NCI-H2196 (cell line): ENCODE measurements around the gene SPTBN5.
A peak's percentile ranks its signal among the peaks of the same experiment; 100 is the strongest.

Experiments used
- DNase-seq: peaks from one replicate; lab custom pipeline; 2025; ENCODE audit not compliant: unreplicated experiment; lab: John Stamatoyannopoulos, UW

SPTBN5 gene

DNA sequence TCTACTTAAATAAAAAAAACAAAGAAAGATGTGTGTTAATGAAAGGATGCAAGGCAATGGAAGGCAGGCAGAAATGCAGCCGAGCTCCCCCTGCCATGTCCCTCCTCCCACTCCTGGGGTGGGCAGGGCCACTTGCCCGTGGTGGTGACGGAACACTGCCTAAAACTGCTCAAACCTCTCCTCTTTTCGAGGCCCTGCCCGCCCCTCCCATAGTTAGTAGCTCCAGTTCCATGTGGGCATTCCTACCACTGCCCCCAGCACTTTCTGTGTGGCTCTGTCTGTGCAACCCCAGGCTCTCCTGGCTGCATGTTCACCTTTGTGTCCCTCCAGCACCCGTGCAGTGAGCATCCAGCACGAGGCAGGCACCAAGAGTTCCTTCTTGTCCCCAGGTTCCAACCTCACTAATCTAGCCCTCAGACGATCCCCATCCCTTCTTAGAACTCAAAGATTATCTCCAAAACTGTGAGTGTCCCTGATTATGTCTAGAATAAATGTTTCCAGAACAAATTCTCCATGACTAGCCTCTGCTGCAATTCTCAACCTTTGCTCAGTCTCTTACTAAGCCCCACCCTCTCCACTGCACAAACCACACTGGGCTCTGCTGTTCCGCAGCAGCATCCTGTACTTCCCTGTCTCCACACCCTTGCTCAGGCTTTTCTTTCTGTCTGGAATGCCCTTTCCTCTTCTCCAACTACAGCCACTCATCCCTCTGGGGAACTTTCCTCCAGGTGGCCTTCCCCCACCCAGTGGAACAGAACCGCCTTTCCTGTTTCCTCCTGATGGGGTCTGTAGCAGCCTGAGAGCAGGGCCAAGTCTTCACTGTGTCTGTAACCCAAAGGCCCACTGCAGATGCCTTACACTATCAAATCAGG lies 32.6 kb upstream of the SPTBN5 start:
- DNase-seq, result no peak

DNA sequence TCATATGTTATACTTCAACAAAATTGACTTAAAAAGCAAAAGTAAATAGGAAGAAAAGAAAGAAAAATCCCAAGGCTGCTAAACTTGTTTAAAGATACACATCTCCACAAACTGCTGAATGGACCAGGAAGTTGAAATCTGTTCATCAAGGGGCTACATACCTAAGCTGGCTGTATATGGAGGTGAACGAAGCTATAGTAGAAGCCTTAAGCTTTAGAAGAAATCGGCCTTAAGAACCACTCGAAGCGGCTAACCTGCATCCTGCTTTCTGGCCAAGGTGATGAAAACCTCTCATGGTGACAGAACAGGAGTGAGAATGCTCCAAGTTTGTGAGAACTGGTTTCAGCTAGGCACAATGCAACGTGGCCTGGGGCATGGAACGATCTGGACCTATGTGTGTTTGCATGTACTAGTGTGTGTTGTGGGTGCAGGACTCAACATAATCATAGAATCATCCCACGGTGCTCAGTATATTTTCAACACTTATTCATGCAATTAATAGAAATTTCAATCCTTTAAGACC lies 31.3 kb upstream of the SPTBN5 start:
- DNase-seq, result no peak

GRCh38 chr15:41923401-41923997 lies 29.6 kb upstream of the SPTBN5 start:
- DNase-seq, result no peak

GRCh38 chr15:41922353-41922752 lies 28.5 kb upstream of the SPTBN5 start:
- DNase-seq, result no peak

- no peak for DNase-seq
Measured at GRCh38 chr15:41921639-41922038, 27.8 kb upstream of the SPTBN5 start.

GRCh38 chr15:41921167-41921566 lies 27.3 kb upstream of the SPTBN5 start:
- DNase-seq, result no peak

- peak; percentile 16 for DNase-seq
Measured at GRCh38 chr15:41919954-41920538, 26.2 kb upstream of the SPTBN5 start.

GRCh38 chr15:41919201-41919820 lies 25.5 kb upstream of the SPTBN5 start:
- no peak for DNase-seq

DNA sequence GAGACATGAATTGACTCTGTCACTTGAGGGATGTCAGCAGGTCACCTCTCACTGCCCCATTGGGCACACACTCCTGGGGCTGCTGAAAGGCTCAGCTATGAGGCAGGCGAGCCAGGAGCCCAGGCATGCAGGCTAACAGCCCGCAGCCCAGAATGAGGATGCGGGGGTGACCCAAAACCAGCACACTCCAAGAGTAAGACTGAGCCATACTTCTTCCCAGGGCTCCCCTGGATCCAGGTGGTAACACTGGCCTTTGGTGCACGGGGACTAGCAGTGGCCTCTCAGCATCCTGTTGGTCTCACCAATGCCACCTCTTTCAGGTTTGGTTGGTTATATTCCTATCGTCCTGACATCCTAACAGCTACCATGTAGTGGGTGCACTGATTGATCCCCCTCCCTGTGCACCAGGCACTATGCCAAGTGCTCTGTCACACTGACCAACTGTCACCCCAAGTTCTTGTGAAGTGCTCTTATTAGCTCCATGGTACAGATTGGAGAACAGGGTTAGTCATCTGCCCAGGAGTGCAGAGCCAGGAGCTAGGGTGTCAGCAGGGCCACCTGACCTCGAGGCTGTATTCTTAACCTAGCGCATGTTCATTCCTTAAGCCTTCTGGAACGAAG lies 24.8 kb upstream of the SPTBN5 start:
- DNase-seq, result no peak

- no peak for DNase-seq
Measured at GRCh38 chr15:41917767-41918430, 24.0 kb upstream of the SPTBN5 start.

DNA sequence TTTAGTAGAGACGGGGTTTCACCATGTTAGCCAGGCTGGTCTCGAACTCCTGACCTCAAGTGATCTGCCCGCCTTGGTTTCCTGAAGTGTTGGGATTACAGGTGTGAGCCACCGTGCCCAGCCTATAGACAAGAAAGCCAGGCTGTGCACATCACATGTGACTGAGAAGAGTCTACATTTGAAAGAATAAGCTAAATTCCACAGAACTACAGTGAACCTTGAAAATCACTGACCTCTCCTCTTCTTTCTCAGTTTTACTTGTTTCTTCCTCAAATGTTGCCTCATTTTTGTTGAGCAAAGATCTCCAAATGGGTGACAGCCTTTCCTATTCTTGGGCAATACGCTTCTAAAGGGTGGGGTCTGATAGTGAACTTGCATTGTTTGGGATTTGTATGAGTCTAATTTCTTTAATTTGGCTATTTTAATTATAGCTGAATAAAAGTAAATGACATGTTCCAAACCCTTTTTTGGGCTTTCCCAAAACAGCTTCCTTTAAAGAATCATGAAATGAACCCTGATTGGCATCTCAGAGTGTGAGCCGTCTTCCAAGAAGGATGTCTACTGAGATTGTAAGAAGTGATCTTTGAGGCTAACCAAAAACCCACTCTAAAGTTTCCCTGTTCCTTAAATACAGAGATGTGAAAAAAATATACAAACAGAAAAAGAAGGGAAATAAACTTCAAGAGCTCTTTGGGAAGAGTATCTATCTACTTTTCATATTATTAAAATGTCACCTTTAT lies 21.6 kb upstream of the SPTBN5 start:
- no peak for DNase-seq

GRCh38 chr15:41914411-41914810 lies 20.6 kb upstream of the SPTBN5 start:
- no peak for DNase-seq

GRCh38 chr15:41913256-41913655 lies 19.4 kb upstream of the SPTBN5 start:
- no peak for DNase-seq

GRCh38 chr15:41911691-41912345 lies 18.0 kb upstream of the SPTBN5 start:
- peak; percentile 64 for DNase-seq

DNA sequence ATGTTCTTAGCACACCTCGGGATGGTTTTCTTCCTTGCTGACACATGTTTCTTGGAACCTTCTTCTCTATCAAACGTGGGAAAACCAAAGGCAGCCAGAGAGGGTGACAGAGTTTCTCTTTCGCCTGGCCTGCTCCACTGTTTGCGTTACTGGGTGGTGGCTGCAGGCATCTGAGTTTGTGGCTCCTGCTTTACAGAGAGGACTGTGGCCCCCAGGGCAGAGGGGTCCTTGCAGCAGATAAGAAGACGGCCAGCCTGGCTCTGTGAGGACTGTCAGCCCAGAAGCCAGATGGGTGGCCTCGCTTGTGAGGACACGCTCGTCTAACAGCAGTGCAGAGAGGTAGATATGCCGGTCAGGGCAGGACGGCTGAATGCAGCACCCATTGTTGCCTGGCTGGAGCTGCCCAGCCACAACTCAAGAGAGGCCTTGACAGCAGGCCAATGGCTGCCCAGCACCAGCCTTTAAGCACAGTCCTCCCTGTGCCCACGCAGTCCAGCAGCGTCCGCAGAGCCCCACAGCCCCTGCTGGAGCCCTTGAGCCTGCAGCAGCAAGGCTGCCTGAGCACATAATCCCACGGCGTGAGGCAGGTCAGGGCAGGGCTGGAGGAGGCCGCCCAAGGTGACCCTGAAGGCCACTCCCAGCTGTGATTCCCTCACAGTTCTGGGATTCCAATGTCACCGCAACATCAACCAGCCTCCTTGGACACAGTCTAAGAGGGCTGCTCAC lies 15.0 kb upstream of the SPTBN5 start:
- no peak for DNase-seq

GRCh38 chr15:41907141-41907540 lies 13.3 kb upstream of the SPTBN5 start:
- no peak for DNase-seq

DNA sequence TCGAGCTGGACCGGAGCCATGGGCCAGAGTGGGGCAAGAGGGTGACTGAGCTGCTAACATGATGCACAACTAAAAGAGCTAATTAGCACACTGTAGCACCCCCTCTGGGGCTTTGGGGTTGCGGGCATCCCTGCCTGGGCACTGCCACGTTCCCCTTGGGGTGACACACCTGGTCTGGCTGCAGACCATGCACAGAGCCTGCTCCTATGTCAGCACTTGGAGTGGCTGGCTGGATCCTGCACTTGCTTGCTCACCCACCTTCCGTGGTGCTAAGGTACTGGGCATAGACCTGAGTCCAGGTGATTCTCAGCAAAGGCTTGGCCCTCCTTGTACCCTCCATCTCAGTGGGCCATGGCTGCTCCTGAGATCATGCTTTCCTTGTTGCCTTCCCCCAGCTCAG lies 12.8 kb upstream of the SPTBN5 start:
- DNase-seq, result no peak

DNA sequence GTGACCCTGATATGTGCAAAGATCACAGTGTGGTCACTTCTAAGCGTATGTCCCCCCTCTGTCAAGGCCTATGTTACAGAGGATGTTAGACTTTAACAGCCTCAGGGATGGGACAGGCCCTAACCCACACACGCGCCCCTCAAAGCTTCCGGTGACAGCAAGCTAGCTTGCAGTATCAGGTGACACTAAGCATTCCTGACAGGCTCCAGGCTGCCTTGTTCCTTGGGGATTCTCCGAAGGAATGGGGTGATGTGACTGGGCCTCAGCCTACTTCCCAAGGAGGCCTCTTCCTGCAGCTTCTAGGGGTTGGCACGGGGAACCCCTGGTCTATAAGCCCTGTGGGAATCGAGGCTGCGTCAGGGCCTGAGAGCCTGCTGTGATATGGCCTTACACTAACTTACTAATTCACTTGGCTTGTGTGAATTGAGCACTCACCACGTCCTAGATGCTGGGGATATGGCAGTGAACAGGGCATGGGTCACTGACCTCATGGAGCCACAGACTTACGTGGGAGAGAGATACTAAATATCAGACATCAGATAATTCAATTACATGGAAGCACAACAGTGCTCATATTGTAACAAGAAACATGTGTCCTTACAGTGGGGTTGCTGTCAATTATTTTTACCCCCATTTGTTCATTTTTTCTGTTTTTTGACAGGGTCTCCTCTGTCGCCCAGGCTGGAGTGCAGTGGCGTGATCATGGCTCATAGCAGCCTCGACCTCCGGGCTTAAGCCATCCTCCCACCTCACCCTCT lies 11.4 kb upstream of the SPTBN5 start:
- DNase-seq, result no peak
